ENCODE measurements around the gene MAGI1.
"Not testable (repeated sequence)": the region's sequence is repeated elsewhere in the genome, so short reads cannot be mapped to it uniquely, and the experiment has no call there.

MAGI1 gene

DNA sequence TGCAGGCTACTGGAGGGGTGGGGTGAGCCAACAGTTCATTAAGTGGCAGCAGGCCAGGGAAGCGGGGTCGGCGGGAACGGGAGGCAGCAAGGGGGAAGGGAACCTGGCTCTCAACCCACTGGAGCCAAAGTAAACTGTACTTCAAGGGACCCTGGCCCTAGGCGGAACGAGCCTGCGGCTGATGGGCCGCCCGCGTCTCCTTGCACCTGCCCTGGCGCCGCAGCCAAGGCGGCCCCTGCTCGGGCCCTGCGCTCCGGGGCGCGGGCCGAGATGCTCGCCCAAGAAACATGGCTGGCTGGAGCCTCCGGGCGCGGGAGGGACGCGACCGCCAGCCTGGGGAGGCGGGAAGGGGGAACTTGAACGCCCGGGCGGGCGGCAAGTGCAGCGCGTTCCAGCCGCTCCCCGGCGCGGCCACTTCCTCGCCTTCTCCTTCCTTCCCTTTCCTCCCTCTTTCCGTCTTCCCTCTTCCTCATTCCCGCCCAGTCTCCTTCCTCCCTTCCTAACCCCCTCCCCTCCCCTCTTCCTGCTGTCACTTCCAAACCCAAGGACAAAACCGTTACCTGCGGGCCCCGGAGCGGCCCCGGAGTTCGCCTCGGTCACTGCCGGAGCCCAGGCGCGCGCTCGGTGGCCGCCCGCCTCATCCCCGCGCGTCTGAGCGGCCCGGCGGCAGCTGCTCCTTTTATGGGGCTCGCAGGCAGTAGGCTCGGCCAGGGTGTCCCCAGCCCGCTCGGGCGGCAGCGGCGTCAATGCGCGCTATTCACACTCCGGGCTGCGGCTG, 489.7 kb downstream of the MAGI1 start:
- DNase-seq, result no peak

DNA sequence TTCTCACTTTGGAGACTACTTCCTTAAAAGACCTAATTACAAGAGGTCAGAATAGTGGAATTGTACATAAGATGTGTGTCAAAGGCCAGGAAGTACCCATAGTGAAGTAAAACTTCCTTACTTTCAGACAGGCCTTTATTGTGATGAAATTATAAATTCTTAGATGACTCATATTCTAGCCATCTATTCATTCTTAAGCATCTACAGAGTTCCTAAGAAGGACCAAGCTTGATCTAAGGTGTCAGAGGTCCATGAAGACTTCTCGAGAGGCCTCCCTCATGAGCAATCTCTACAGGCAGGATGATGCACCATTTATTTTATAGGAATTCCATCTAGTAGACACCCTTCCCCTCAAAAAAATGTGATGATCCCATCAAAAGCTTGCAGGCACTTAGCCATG, 493.3 kb downstream of the MAGI1 start:
- no peak for DNase-seq

DNA sequence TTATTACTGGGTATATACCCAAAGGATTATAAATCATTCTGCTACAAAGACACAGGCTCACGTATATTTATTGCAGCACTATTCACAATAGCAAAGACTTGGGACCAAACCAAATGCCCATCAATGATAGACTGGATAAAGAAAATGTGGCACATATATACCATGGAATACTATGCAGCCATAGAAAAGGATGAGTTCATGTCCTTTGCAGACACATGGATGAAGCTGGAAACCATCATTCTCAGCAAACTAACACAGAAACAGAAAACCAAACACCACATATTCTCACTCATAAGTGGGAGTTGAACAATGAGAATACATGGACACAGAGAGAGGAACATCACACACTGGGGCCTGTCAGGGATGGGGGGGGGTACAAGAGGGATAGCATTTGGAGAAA, 495.3 kb downstream of the MAGI1 start:
- not testable (repeated sequence) for DNase-seq

DNA sequence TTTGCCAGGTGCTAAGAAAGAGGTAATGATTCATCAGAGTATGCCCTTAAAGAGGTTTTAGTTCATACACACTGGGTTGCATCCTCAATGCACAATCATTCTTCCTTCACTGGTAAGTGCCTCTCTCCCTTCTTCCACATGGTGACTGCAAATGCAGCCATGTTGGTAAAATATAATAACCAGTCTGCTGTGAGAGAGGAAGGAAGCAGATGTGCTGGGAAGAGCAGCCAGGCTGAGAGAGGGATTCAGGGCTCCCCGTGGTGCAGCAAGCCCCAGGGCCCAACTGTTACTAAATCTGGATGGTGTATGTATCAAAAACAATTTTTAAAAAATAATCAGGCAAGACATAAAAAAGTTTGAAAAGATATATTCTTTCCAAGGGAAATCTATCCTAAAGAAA, 498.1 kb downstream of the MAGI1 start:
- no peak for DNase-seq

GRCh38 chr3:65539616-65540015, 499.1 kb downstream of the MAGI1 start:
- no peak for DNase-seq

DNA sequence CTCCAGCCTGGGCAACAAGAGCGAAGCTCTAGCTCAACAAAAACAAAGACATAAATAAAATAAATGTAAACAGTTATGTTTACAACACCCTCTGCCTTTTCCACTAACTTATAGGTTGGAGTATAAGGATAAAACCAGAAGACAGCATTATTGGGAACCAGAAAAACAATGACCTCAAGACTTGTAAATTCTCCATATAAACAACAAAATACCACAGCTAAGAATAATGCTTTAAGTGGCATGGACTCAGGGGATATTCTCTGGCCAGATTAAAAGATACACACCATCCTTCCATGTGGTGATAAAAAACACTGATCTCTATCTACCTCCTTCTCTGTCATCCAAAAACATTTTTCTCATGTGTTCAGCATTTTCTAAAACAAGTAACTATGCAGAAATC, 500.6 kb downstream of the MAGI1 start:
- no peak for DNase-seq

DNA sequence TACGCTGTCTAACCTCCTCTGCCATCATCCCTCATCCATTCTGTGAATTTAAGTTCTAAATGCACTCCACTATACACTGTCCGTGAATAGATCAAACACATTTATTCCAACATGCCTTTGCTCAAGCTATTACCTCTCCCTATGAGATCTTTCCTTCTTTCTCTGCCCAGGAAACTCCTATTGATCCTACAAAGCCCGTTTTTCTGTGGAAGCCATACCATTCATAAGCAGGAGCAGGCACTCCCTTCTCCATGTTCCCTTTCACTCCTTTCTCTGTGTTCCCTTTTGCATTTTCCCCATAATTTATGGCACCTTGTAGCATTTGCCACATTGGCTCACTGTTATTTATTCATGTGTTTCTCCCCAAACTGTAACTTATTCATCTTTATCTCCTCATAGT, 501.6 kb downstream of the MAGI1 start:
- no peak for DNase-seq

- DNase-seq, result no peak
These were observed 503.5 kb downstream of the MAGI1 start for GRCh38 chr3:65535260-65535659.

- no peak for DNase-seq
These were observed 503.9 kb downstream of the MAGI1 start for GRCh38 chr3:65534805-65535204.

GRCh38 chr3:65532749-65533148, 506.0 kb downstream of the MAGI1 start:
- no peak for DNase-seq

DNA sequence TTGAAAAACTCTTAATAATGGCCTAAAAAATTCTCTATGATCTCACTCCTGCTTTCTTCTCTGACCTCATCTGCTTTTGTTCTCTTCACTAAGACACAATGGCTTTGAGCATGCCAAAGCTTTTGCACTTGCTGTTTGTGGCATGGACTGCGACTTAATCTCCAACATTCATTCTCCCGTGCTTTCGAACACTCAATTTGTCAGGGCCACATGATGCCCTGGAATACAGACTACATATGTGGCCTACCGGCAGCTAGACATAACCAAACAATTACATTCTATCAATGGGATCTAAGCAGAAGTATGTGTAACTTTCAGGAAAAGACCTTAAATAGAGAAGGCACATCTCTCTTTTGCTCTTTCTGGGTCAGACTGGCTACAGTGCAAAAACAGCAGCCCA, 506.5 kb downstream of the MAGI1 start:
- DNase-seq, result no peak

GRCh38 chr3:65531499-65531898, 507.2 kb downstream of the MAGI1 start:
- DNase-seq, result no peak

GRCh38 chr3:65526656-65527055, 512.1 kb downstream of the MAGI1 start:
- DNase-seq, result no peak

- DNase-seq, result no peak
These were observed 514.1 kb downstream of the MAGI1 start for GRCh38 chr3:65524584-65524983.

GRCh38 chr3:65523878-65524277, 514.8 kb downstream of the MAGI1 start:
- DNase-seq, result no peak

DNA sequence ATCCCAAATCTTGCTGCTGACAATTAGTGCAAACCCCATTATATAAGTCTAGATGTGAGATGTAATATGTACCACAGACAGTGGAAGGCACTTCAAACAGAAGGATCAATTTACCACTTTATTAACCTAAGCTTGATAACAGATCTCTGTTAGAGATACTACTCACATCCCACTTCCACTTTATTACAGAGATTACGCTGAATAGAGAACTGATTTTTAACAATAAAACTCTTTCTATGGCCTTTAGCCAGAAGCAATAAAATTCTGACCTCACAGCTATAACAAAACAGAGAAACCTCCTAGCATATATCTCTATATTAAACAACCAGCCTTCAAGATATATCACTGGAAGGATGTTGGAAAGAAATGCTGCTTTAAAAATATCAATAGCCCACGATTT, 517.7 kb downstream of the MAGI1 start:
- DNase-seq, result no peak

DNA sequence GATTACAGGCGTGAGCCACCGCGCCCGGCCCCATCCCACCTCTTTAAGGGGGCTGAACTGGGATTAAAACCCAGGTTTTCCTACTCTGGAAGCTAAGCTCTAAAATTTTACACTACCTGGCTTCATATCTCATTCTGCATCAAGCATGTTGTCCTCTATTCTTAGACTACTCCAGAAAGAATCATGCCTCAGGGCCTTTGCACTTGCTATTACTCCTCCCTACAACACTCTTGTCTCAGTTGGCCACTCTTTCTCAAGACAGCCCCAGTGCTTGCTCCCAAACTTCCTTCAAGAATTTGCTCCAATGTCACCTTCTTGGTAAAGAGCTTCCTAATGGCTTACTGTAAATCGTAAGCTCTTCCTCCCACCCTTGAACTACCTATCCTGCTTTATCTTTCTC, 521.7 kb downstream of the MAGI1 start:
- no peak for DNase-seq

- DNase-seq, result not testable (repeated sequence)
These were observed 524.4 kb downstream of the MAGI1 start for GRCh38 chr3:65514317-65514716.

- DNase-seq, result not testable (repeated sequence)
These were observed 529.3 kb downstream of the MAGI1 start for GRCh38 chr3:65509423-65509794.

- no peak for DNase-seq
These were observed 529.8 kb downstream of the MAGI1 start for GRCh38 chr3:65508750-65509422.

DNA sequence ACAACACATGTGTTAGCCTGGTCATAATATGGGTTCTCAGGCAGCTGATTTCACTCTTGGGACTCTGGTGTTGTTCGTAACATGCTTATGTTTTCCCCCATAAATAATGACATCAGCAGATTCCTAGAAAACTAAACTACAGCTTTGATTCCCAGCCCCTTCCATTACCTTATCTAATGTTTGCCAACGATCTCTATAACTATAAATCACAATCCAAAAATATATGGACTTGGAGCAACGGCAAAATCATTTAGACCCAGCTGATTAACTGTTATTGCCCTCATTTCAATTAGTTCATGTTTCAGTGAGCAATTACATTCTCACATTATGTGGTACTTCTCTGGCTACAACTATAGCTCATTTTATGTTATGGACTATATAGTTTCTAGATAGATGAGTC, 531.3 kb downstream of the MAGI1 start:
- DNase-seq, result no peak

DNA sequence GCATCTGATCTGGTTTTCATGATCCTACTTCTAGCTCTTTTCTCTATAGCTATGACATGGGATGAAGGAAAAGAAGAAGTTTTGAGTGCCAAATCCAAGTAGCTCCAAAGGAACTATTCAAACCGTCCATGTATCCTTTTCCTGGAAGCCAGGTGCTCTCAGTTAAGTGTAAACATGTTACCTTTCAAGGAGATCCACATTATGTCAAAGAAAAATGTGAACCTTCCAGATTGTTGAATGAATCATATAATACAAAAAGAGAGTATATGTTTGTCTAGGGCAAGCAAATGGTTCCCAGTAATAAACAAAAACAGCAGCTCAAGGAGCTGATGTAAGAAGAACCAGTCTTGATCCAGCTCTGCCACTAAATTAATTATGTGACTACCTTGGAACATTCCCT, 534.9 kb downstream of the MAGI1 start:
- no peak for DNase-seq

DNA sequence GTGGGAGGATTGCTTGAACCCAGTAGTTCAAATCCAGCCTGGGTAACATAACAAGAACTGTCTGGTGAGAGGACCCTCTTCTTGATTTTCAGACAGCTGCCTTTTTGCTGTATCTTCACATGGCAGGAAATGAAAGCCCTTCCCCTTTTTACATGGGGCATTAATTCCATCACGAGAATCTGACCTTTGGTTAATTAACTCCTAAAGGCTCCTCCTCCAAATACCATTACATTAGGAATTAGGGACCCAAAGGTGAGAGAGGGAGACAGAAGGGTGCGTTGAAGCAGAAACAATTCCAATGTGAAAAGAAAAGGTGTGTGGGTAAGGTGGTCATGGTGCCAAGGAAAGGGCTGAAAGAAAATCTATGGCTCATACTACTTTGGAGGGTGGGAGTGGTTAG, 536.2 kb downstream of the MAGI1 start:
- no peak for DNase-seq

GRCh38 chr3:65500398-65501306, 538.1 kb downstream of the MAGI1 start:
- no peak for DNase-seq

Data from hematopoietic multipotent progenitor cell treated with erythropoietin and hydrocortisone succinate and interleukin-3 and kit ligand, for 8 days (in vitro differentiated cells).